ENCODE measurements around the gene PMFBP1.

PMFBP1 gene

DNA sequence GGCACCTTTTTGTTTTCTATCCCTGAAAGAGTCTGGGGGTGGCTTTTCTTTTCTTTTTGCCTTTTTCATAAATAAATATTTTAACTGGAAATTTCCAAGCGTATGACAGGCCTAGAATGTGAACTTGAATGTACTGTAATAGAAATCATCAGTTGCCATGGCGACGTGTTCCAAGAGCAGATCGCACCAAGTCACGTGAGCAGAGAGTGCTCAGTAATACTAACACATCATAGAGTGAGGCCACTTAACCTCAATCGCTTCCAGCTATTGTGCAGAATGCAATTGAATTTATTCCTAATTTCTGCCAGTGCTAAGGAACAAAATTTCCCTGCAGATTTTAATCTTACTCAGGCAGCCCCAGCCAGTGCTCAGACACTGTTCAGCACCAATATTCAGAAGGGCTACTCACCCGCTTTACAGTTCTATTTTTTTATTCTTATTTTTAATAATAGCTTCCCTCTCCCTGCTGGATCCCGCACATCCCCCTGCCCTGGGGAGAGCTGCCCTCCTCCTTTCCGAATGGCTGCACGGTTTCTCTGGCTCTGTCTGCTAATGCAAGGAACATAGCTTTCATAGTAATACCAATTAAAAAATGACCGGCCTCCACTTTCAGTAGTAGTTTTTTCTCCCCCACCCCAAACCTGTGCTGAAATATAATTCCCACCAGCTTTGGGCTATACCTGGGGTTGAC lies 26.2 kb upstream of the PMFBP1 start:
- no peaks in the 10 kb centered on the region for H3K4me1 ChIP-seq (ENCODE audit: control insufficient read depth, insufficient read depth, low read depth, low read length)
- H2AK5ac ChIP-seq (ENCODE audit: low read length, severe bottlenecking), result no peak overlapping the region
- H3K4me2 ChIP-seq (ENCODE audit: low read length, poor library complexity, severe bottlenecking), result no peak overlapping the region
- H3K27me3 ChIP-seq (ENCODE audit: control insufficient read depth in 1 of 2, insufficient read depth in 1 of 2, low read length in 2 of 2), result no peaks in the 10 kb centered on the region
- DNase-seq, result peak; percentile 80
- H2BK12ac ChIP-seq (ENCODE audit: low read length in 2 of 2), result no peak overlapping the region
- H3K4ac ChIP-seq (ENCODE audit: low read depth in 1 of 2, low read length in 2 of 2), result no peak overlapping the region
- 84% methylated on average over 11 of the region's 11 CpGs for WGBS
- H2BK15ac ChIP-seq (ENCODE audit: low read depth, poor library complexity, severe bottlenecking), result no peak overlapping the region
- H3K9me3 ChIP-seq (ENCODE audit: control insufficient read depth, low read length), result no peaks in the 10 kb centered on the region
- no peak overlapping the region for H3K27ac ChIP-seq (ENCODE audit: low read length, poor library complexity, severe bottlenecking)
- H3K9ac ChIP-seq (ENCODE audit: low read length), result peak overlapping the region; percentile 48
- no peak overlapping the region for H3K18ac ChIP-seq (ENCODE audit: low read depth in 1 of 2, low read length in 2 of 2)
- H3K4me3 ChIP-seq (ENCODE audit: insufficient read depth in 1 of 2, low read depth in 1 of 2, low read length in 2 of 2), result no peak overlapping the region
- no peak overlapping the region for H4K91ac ChIP-seq (ENCODE audit: low read length)
- H4K8ac ChIP-seq (ENCODE audit: low read length), result no peak overlapping the region
- no peak overlapping the region for H2BK5ac ChIP-seq (ENCODE audit: low read depth, low read length, poor library complexity, severe bottlenecking)
- H2AFZ ChIP-seq (ENCODE audit: low read depth, low read length), result no peak overlapping the region
- H3K79me1 ChIP-seq (replicated peaks; ENCODE audit: low read length, poor library complexity, severe bottlenecking), result no peaks in the 10 kb centered on the region
- no peak overlapping the region for H2BK120ac ChIP-seq (ENCODE audit: low read depth, low read length)
- H3K36me3 ChIP-seq (ENCODE audit: control insufficient read depth in 1 of 2, insufficient read depth in 2 of 2, low read depth in 1 of 2, low read length in 2 of 2), result no peaks in the 10 kb centered on the region
- no peak overlapping the region for H3K14ac ChIP-seq (ENCODE audit: low read length in 2 of 2)
- H3K23ac ChIP-seq (ENCODE audit: low read length in 2 of 2), result no peak overlapping the region

DNA sequence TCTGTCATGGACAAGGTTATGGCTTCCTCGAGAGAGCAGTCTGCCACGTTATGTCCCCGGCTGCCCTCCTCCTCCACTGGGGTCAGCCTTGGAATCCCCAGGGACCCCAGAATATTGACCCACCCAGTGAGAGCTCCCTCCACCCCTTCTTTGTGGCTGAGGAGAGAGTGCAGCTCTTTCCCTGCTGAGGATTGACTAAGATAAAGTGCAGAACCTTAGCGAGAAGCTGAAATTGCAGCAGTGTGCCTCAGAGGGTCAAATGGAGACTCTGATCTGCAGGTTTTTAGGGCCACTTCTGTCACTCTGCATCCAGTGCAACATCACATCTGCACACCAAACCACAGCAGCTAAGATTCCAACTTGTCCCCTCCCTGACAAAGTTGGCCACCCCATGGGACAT lies 25.6 kb upstream of the PMFBP1 start:
- Histone ChIP-seq H3K4me3 (ENCODE audit: insufficient read depth in 1 of 2, low read depth in 1 of 2, low read length in 2 of 2) (no peak overlapping the region), H3K36me3 (ENCODE audit: control insufficient read depth in 1 of 2, insufficient read depth in 2 of 2, low read depth in 1 of 2, low read length in 2 of 2) (no peaks in the 10 kb centered on the region), H4K91ac (ENCODE audit: low read length) (no peak overlapping the region), H3K27ac (ENCODE audit: low read length, poor library complexity, severe bottlenecking) (no peak overlapping the region), H3K4ac (ENCODE audit: low read depth in 1 of 2, low read length in 2 of 2) (no peak overlapping the region), H2AFZ (ENCODE audit: low read depth, low read length) (no peak overlapping the region), H3K9me3 (ENCODE audit: control insufficient read depth, low read length) (no peaks in the 10 kb centered on the region), H3K18ac (ENCODE audit: low read depth in 1 of 2, low read length in 2 of 2) (no peak overlapping the region), H3K23ac (ENCODE audit: low read length in 2 of 2) (no peak overlapping the region), H3K27me3 (ENCODE audit: control insufficient read depth in 1 of 2, insufficient read depth in 1 of 2, low read length in 2 of 2) (no peaks in the 10 kb centered on the region), H2BK12ac (ENCODE audit: low read length in 2 of 2) (peak overlapping the region in 1 of 2 experiments; percentile 44), H3K79me1 (replicated peaks; ENCODE audit: low read length, poor library complexity, severe bottlenecking) (no peaks in the 10 kb centered on the region), H2BK5ac (ENCODE audit: low read depth, low read length, poor library complexity, severe bottlenecking) (no peak overlapping the region), H4K8ac (ENCODE audit: low read length) (peak overlapping the region; percentile 22), H2BK120ac (ENCODE audit: low read depth, low read length) (no peak overlapping the region), H2AK5ac (ENCODE audit: low read length, severe bottlenecking) (no peak overlapping the region), H3K4me2 (ENCODE audit: low read length, poor library complexity, severe bottlenecking) (no peak overlapping the region), H3K14ac (ENCODE audit: low read length in 2 of 2) (no peak overlapping the region), H2BK15ac (ENCODE audit: low read depth, poor library complexity, severe bottlenecking) (no peak overlapping the region), H3K4me1 (ENCODE audit: control insufficient read depth, insufficient read depth, low read depth, low read length) (no peaks in the 10 kb centered on the region), H3K9ac (ENCODE audit: low read length) (peak overlapping the region; percentile 48)
- 83% methylated on average over 4 of the region's 4 CpGs for WGBS
- DNase-seq, result no peak

DNA sequence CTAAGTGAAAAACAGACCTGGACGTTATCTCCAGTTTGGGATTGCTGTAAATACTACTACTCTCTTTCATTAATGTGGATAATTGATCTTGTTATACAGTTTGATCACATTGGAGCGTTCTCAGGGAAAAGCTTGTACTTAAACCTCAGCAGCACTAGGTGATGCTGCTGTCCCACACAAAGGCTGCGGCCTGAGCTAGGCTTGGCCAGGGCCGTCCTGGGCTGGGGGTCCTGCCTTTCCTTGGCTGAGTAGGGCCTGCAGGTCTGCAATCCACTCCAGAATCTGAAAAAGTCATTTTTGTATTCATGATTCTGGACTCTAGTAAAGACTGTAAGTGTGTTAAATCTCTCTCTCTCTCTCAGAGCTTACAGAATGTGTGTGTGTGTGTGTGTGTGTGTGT lies 23.7 kb upstream of the PMFBP1 start:
- no peak overlapping the region for H3K27ac ChIP-seq (ENCODE audit: low read length, poor library complexity, severe bottlenecking)
- no peak overlapping the region for H3K4me3 ChIP-seq (ENCODE audit: insufficient read depth in 1 of 2, low read depth in 1 of 2, low read length in 2 of 2)
- no peak overlapping the region for H3K9ac ChIP-seq (ENCODE audit: low read length)
- no peak overlapping the region for H4K8ac ChIP-seq (ENCODE audit: low read length)
- no peaks in the 10 kb centered on the region for H3K79me1 ChIP-seq (replicated peaks; ENCODE audit: low read length, poor library complexity, severe bottlenecking)
- no peaks in the 10 kb centered on the region for H3K27me3 ChIP-seq (ENCODE audit: control insufficient read depth in 1 of 2, insufficient read depth in 1 of 2, low read length in 2 of 2)
- no peaks in the 10 kb centered on the region for H3K4me1 ChIP-seq (ENCODE audit: control insufficient read depth, insufficient read depth, low read depth, low read length)
- no peak overlapping the region for H3K18ac ChIP-seq (ENCODE audit: low read depth in 1 of 2, low read length in 2 of 2)
- H3K36me3 ChIP-seq (ENCODE audit: control insufficient read depth in 1 of 2, insufficient read depth in 2 of 2, low read depth in 1 of 2, low read length in 2 of 2), result no peaks in the 10 kb centered on the region
- H2BK120ac ChIP-seq (ENCODE audit: low read depth, low read length), result no peak overlapping the region
- H3K4me2 ChIP-seq (ENCODE audit: low read length, poor library complexity, severe bottlenecking), result no peak overlapping the region
- H2AFZ ChIP-seq (ENCODE audit: low read depth, low read length), result no peak overlapping the region
- H2AK5ac ChIP-seq (ENCODE audit: low read length, severe bottlenecking), result no peak overlapping the region
- H3K23ac ChIP-seq (ENCODE audit: low read length in 2 of 2), result no peak overlapping the region
- H4K91ac ChIP-seq (ENCODE audit: low read length), result no peak overlapping the region
- H3K14ac ChIP-seq (ENCODE audit: low read length in 2 of 2), result no peak overlapping the region
- H3K4ac ChIP-seq (ENCODE audit: low read depth in 1 of 2, low read length in 2 of 2), result no peak overlapping the region
- no peaks in the 10 kb centered on the region for H3K9me3 ChIP-seq (ENCODE audit: control insufficient read depth, low read length)
- H2BK5ac ChIP-seq (ENCODE audit: low read depth, low read length, poor library complexity, severe bottlenecking), result no peak overlapping the region
- H2BK12ac ChIP-seq (ENCODE audit: low read length in 2 of 2), result no peak overlapping the region
- no peak overlapping the region for H2BK15ac ChIP-seq (ENCODE audit: low read depth, poor library complexity, severe bottlenecking)
- peak; percentile 4 for DNase-seq
- 61% methylated on average over 3 of the region's 4 CpGs for WGBS

DNA sequence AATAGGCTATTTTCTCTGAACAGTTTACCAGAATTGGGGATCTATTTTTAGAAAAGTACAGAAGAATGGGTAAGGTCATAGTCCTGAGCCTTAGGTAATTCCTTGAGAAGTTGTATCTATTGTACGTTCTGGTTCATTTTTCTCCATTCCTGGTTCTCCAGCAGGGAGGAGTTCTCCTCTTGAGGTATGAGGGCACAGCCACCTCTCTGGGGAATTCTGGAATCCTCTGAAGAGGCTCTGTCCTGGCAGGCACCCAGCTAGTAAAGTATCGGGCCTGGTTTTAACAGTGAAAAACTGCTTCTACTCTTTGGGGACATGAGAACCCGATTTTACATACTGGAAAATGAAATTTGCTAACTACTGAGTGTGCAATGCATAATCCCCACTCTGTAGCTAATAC lies 19.6 kb upstream of the PMFBP1 start:
- Histone ChIP-seq H3K4ac (ENCODE audit: low read depth in 1 of 2, low read length in 2 of 2) (no peak overlapping the region), H3K9ac (ENCODE audit: low read length) (no peak overlapping the region)
- WGBS, result 87% methylated on average over 3 of the region's 3 CpGs

More for the DNA sequence above, 19.6 kb upstream of the PMFBP1 start:
- Histone ChIP-seq H2BK5ac (ENCODE audit: low read depth, low read length, poor library complexity, severe bottlenecking) (no peak overlapping the region), H3K23ac (ENCODE audit: low read length in 2 of 2) (no peak overlapping the region), H3K79me1 (replicated peaks; ENCODE audit: low read length, poor library complexity, severe bottlenecking) (no peaks in the 10 kb centered on the region), H3K18ac (ENCODE audit: low read depth in 1 of 2, low read length in 2 of 2) (no peak overlapping the region), H3K27ac (ENCODE audit: low read length, poor library complexity, severe bottlenecking) (no peak overlapping the region), H3K27me3 (ENCODE audit: control insufficient read depth in 1 of 2, insufficient read depth in 1 of 2, low read length in 2 of 2) (no peaks in the 10 kb centered on the region), H3K4me2 (ENCODE audit: low read length, poor library complexity, severe bottlenecking) (no peak overlapping the region), H3K9me3 (ENCODE audit: control insufficient read depth, low read length) (peaks cover 27% of the 10 kb centered on the region), H3K36me3 (ENCODE audit: control insufficient read depth in 1 of 2, insufficient read depth in 2 of 2, low read depth in 1 of 2, low read length in 2 of 2) (no peaks in the 10 kb centered on the region), H2BK15ac (ENCODE audit: low read depth, poor library complexity, severe bottlenecking) (no peak overlapping the region), H3K4me3 (ENCODE audit: insufficient read depth in 1 of 2, low read depth in 1 of 2, low read length in 2 of 2) (no peak overlapping the region), H2BK12ac (ENCODE audit: low read length in 2 of 2) (no peak overlapping the region), H2BK120ac (ENCODE audit: low read depth, low read length) (no peak overlapping the region), H3K4me1 (ENCODE audit: control insufficient read depth, insufficient read depth, low read depth, low read length) (no peaks in the 10 kb centered on the region), H3K14ac (ENCODE audit: low read length in 2 of 2) (no peak overlapping the region), H4K8ac (ENCODE audit: low read length) (no peak overlapping the region), H2AK5ac (ENCODE audit: low read length, severe bottlenecking) (no peak overlapping the region), H4K91ac (ENCODE audit: low read length) (no peak overlapping the region), H2AFZ (ENCODE audit: low read depth, low read length) (no peak overlapping the region)
- no peak for DNase-seq

Data from mesenchymal stem cell (in vitro differentiated cells and primary cell).